KMS-11 (cell line): ENCODE results near the gene PAX2.

Experiments
- H2AFZ ChIP-seq: fragments of 200-600 bp; sonication (generic); 2 replicates; pipeline ENCODE4 v1.6.1; 2016; ENCODE audit warnings: antibody characterized with exemption, mixed run types, low read depth
- H3K27ac ChIP-seq: fragments of 200-600 bp; sonication (generic); 2 replicates; pipeline ENCODE4 v1.6.1; 2016; ENCODE audit warnings: mild to moderate bottlenecking, mixed run types
- H3K27me3 ChIP-seq: fragments of 200-600 bp; sonication (generic); 2 replicates; pipeline ENCODE4 v1.6.1; 2017; ENCODE audit warnings: mild to moderate bottlenecking, low read depth, mixed run types, moderate library complexity; ENCODE audit not compliant: insufficient read depth
- H3K36me3 ChIP-seq: fragments of 200-600 bp; sonication (generic); 2 replicates; pipeline ENCODE4 v1.6.1; 2017; ENCODE audit warnings: mild to moderate bottlenecking, mixed run types; ENCODE audit not compliant: insufficient read depth
- H3K4me1 ChIP-seq: fragments of 200-600 bp; sonication (generic); 2 replicates; pipeline ENCODE4 v1.6.1; 2016; ENCODE audit warnings: mild to moderate bottlenecking, low read depth, mixed run types; ENCODE audit not compliant: poor library complexity, severe bottlenecking
- H3K4me2 ChIP-seq: fragments of 200-600 bp; sonication (generic); 2 replicates; pipeline ENCODE4 v1.7.0; 2016; ENCODE audit warnings: mild to moderate bottlenecking, mixed run types
- H3K4me3 ChIP-seq: fragments of 200-600 bp; sonication (generic); IDR thresholded peaks from 2 replicates; pipeline ENCODE4 v1.6.1; 2017; ENCODE audit warnings: low read depth, low read length, mixed read lengths; ENCODE audit not compliant: insufficient read depth
- H3K79me2 ChIP-seq: fragments of 200-600 bp; sonication (generic); 2 replicates; pipeline ENCODE4 v1.6.1; 2016; ENCODE audit warnings: low read depth, mixed run types; ENCODE audit not compliant: insufficient read depth
- H3K9ac ChIP-seq: fragments of 200-600 bp; sonication (generic); 2 replicates; pipeline ENCODE4 v1.6.1; 2016; ENCODE audit warnings: mild to moderate bottlenecking, mixed run types
- H4K20me1 ChIP-seq: fragments of 200-600 bp; sonication (generic); 2 replicates; pipeline ENCODE4 v1.6.1; 2016; ENCODE audit warnings: mild to moderate bottlenecking, mixed run types; ENCODE audit not compliant: insufficient read depth
- CTCF ChIP-seq: fragments of 200-600 bp; sonication (generic); conservative IDR thresholded peaks from 2 replicates; pipeline ENCODE4 v1.6.1; 2017; ENCODE audit warnings: low read depth, mild to moderate bottlenecking, antibody characterized with exemption, low read length, moderate library complexity, mixed read lengths

The PAX2 gene

GRCh38 chr10:100819424-100819823 lies 74.0 kb downstream of the PAX2 start:
- TF ChIP-seq CTCF: no peak
- Histone ChIP-seq H2AFZ (no peak overlapping the region), H3K36me3 (no peaks in the 10 kb centered on the region), H3K27me3 (peaks cover 20% of the 10 kb centered on the region; the same call in 1 of the 2 replicates), H3K4me2 (no peak overlapping the region), H3K9ac (no peak overlapping the region), H3K79me2 (no peaks in the 10 kb centered on the region), H3K27ac (no peak overlapping the region), H3K4me1 (no peaks in the 10 kb centered on the region), H4K20me1 (no peaks in the 10 kb centered on the region), H3K4me3 (no peak overlapping the region)

GRCh38 chr10:100823194-100823593 lies 77.8 kb downstream of the PAX2 start:
- Histone ChIP-seq H2AFZ (no peak overlapping the region), H3K4me2 (no peak overlapping the region), H3K9ac (no peak overlapping the region), H3K4me1 (no peaks in the 10 kb centered on the region), H3K4me3 (no peak overlapping the region), H3K79me2 (no peaks in the 10 kb centered on the region), H3K27ac (no peak overlapping the region), H3K36me3 (no peaks in the 10 kb centered on the region), H4K20me1 (no peaks in the 10 kb centered on the region), H3K27me3 (peaks cover 23% of the 10 kb centered on the region; the same call in 1 of the 2 replicates)
- no peak for TF ChIP-seq CTCF

- H3K27me3 ChIP-seq: peaks cover 38% of the 10 kb centered on the region; the same call in 1 of the 2 replicates
- no peaks in the 10 kb centered on the region for H3K36me3 ChIP-seq
- TF ChIP-seq CTCF: no peak
- H3K79me2 ChIP-seq: no peaks in the 10 kb centered on the region
- no peak overlapping the region for H3K4me2 ChIP-seq
- H3K4me1 ChIP-seq: peaks cover 4% of the 10 kb centered on the region
- H2AFZ ChIP-seq: no peak overlapping the region
- H3K4me3 ChIP-seq: no peak overlapping the region
- H3K27ac ChIP-seq: no peak overlapping the region
- no peak overlapping the region for H3K9ac ChIP-seq
- no peaks in the 10 kb centered on the region for H4K20me1 ChIP-seq
Observed at GRCh38 chr10:100824886-100825285, 79.5 kb downstream of the PAX2 start.

GRCh38 chr10:100825325-100825875 lies 80.0 kb downstream of the PAX2 start:
- H3K4me1 ChIP-seq: peaks cover 4% of the 10 kb centered on the region
- H3K4me3 ChIP-seq: no peak overlapping the region
- H4K20me1 ChIP-seq: no peaks in the 10 kb centered on the region
- no peak overlapping the region for H3K4me2 ChIP-seq
- no peak overlapping the region for H3K9ac ChIP-seq
- H2AFZ ChIP-seq: no peak overlapping the region
- TF ChIP-seq CTCF: no peak
- H3K27ac ChIP-seq: no peak overlapping the region
- H3K36me3 ChIP-seq: no peaks in the 10 kb centered on the region
- peaks cover 38% of the 10 kb centered on the region; the same call in 1 of the 2 replicates for H3K27me3 ChIP-seq
- no peaks in the 10 kb centered on the region for H3K79me2 ChIP-seq
